C4-2B (cell line): ENCODE measurements around the gene ZIM2.

Experiments
- H3K27ac ChIP-seq: fragments of 450-650 bp; 2 replicates; pipeline ENCODE4 v1.5.1; 2017
- CTCF ChIP-seq: fragments of 450-650 bp; conservative IDR thresholded peaks from 2 replicates; pipeline ENCODE4 v1.5.1; 2017; ENCODE audit warnings: mild to moderate bottlenecking
- ZFX ChIP-seq: fragments of 450-650 bp; IDR thresholded peaks from 2 replicates; pipeline ENCODE4 v1.6.1; 2017

The ZIM2 gene

GRCh38 chr19:56732976-56733375, 107.5 kb downstream of the ZIM2 start:
- H3K27ac ChIP-seq = no peak overlapping the region
- TF ChIP-seq CTCF (no peak), ZFX (no peak)

GRCh38 chr19:56727677-56728076, 112.8 kb downstream of the ZIM2 start:
- no peak overlapping the region for H3K27ac ChIP-seq
- TF ChIP-seq ZFX (no peak), CTCF (no peak)

GRCh38 chr19:56725829-56726424, 114.6 kb downstream of the ZIM2 start:
- H3K27ac ChIP-seq = no peak overlapping the region

More at GRCh38 chr19:56725829-56726424, 114.6 kb downstream of the ZIM2 start:
- TF ChIP-seq CTCF = peak; percentile 66
- TF ChIP-seq ZFX = no peak
